GM13977 (cell line): ENCODE results near the gene LRRC4C.

Source experiments
- DNase-seq: peaks from one replicate; pipeline ENCODE4 v3.0.0; 2012; ENCODE audit warnings: low spot score
- CTCF ChIP-seq: IDR thresholded peaks from 2 replicates; pipeline ENCODE4 v1.5.1; 2012; ENCODE audit warnings: mild to moderate bottlenecking, control low read depth; ENCODE audit not compliant: insufficient read depth; ENCODE audit errors: extremely low read depth, missing control alignments
- in situ Hi-C: fragments of 300-500 bp; cut with MboI; formaldehyde crosslinking; loops from one replicate; pipeline ENCODE4 v1.12.0; 2022; ENCODE audit warnings: low sequenced_read_pairs, low pct_unique_long_range_greater_than_20kb, mixed read lengths, inconsistent platforms; ENCODE audit not compliant: unreplicated experiment

Gene LRRC4C

GRCh38 chr11:41377709-41378394 is 81.6 kb downstream of the LRRC4C start:
- no peak for TF ChIP-seq CTCF
- in situ Hi-C loops: no loop called here
- no peak for DNase-seq

GRCh38 chr11:41351825-41352224 is 107.6 kb downstream of the LRRC4C start:
- no peak for TF ChIP-seq CTCF
- in situ Hi-C loops: no loop called here
- DNase-seq: no peak

- no peak for TF ChIP-seq CTCF
- DNase-seq: no peak
- in situ Hi-C loops: no loop called here
These were observed 113.4 kb downstream of the LRRC4C start for GRCh38 chr11:41346042-41346441.

GRCh38 chr11:41334007-41334933 is 125.2 kb downstream of the LRRC4C start:
- TF ChIP-seq CTCF: no peak
- in situ Hi-C loops: no loop called here
- no peak for DNase-seq

- in situ Hi-C loops: no loop called here
- TF ChIP-seq CTCF: no peak
- no peak for DNase-seq
These were observed 126.1 kb downstream of the LRRC4C start for GRCh38 chr11:41333357-41333756.

GRCh38 chr11:41328324-41328723 is 131.1 kb downstream of the LRRC4C start:
- TF ChIP-seq CTCF: no peak
- no peak for DNase-seq
- in situ Hi-C loops: no loop called here
